ENCODE results near the gene CNP.

CNP gene

GRCh38 chr17:41973408-41973811 is 6.8 kb downstream of the CNP start:
- DNase-seq = no peak

- no peak for DNase-seq
These were observed 7.4 kb downstream of the CNP start for GRCh38 chr17:41974031-41974430.

GRCh38 chr17:41974658-41975057 is 8.1 kb downstream of the CNP start:
- DNase-seq = no peak

- no peak for DNase-seq
These were observed 8.8 kb downstream of the CNP start for GRCh38 chr17:41975099-41976083.

GRCh38 chr17:41976142-41976768 is 9.7 kb downstream of the CNP start:
- no peak for DNase-seq

- DNase-seq = no peak
These were observed 11.4 kb downstream of the CNP start for GRCh38 chr17:41977991-41978390.

GRCh38 chr17:41982026-41982760 is 15.6 kb downstream of the CNP start:
- DNase-seq = no peak

GRCh38 chr17:41984454-41984853 is 17.9 kb downstream of the CNP start:
- DNase-seq = no peak

GRCh38 chr17:41985919-41986318 is 19.3 kb downstream of the CNP start:
- no peak for DNase-seq

GRCh38 chr17:41986634-41987033 is 20.0 kb downstream of the CNP start:
- DNase-seq = no peak

- DNase-seq = no peak
These were observed 21.0 kb downstream of the CNP start for GRCh38 chr17:41987642-41988041.

- no peak for DNase-seq
These were observed 21.8 kb downstream of the CNP start for GRCh38 chr17:41988418-41988817.

- no peak for DNase-seq
These were observed 23.3 kb downstream of the CNP start for GRCh38 chr17:41989702-41990419.

- DNase-seq = no peak
These were observed 26.0 kb downstream of the CNP start for GRCh38 chr17:41992576-41992975.

GRCh38 chr17:41996855-41997164 is 30.2 kb downstream of the CNP start:
- DNase-seq = no peak

- DNase-seq = no peak
These were observed 31.9 kb downstream of the CNP start for GRCh38 chr17:41998497-41998896.

GRCh38 chr17:42000413-42001133 is 34.0 kb downstream of the CNP start:
- no peak for DNase-seq

- no peak for DNase-seq
These were observed 35.1 kb downstream of the CNP start for GRCh38 chr17:42001729-42002128.

GRCh38 chr17:42002175-42002791 is 35.7 kb downstream of the CNP start:
- no peak for DNase-seq

- DNase-seq = no peak
These were observed 36.3 kb downstream of the CNP start for GRCh38 chr17:42002792-42003301.

GRCh38 chr17:42005166-42005565 is 38.6 kb downstream of the CNP start:
- no peak for DNase-seq

- no peak for DNase-seq
These were observed 42.6 kb downstream of the CNP start for GRCh38 chr17:42009170-42009569.
